Neural cell (in vitro differentiated cells): ENCODE results near the gene ATP6V1D. TPM values are rescaled to one million over a fixed set of nuclear protein-coding genes. Genes with fewer than 3 reads are reported as not detected.

Source experiments
- polyA plus RNA-seq: library from polyadenylated mRNA; depleted of rRNA; stranded (reverse); fragments of >200 nt; gene quantifications from 2 replicates; pipeline ENCODE4 v1.2.3, GENCODE V29; 2014
- small RNA-seq, 3 experiments: library from RNA; depleted of rRNA; stranded (forward); fragments of <200 nt; gene quantifications; one replicate each; pipeline ENCODE3, GENCODE V24; 2012

The ATP6V1D gene
- polyA plus RNA-seq, 1 donor from 2014 or later = 216 TPM

Small RNA genes within 50 kb of the gene (small RNA-seq; reads per million reads assigned to genes)
- 0 to 1.2 (median 0) reads per million in 3 experiments for gene RF00019

Other genes starting within 250 kb of the ATP6V1D start
- 0.51 and 0.84 TPM in 2 replicates for gene GARIN2, start 170.4 kb downstream of the ATP6V1D start, polyA plus RNA-seq
- gene PALS1, start 118.4 kb downstream of the ATP6V1D start, polyA plus RNA-seq = 7.7 and 8.3 TPM in 2 replicates
- gene EIF2S1, start 524 bp upstream of the ATP6V1D start, polyA plus RNA-seq = 99.4 and 108 TPM in 2 replicates
- not detected in 2 replicates for gene PLEK2, start 52.4 kb upstream of the ATP6V1D start, polyA plus RNA-seq
- gene TMEM229B, start 128.9 kb upstream of the ATP6V1D start, polyA plus RNA-seq = 4.2 and 7.9 TPM in 2 replicates
- gene PLEKHH1, start 173.5 kb upstream of the ATP6V1D start, polyA plus RNA-seq = 32.1 and 34.1 TPM in 2 replicates
- gene PIGH, start 240.5 kb upstream of the ATP6V1D start, polyA plus RNA-seq = 75.1 and 91.8 TPM in 2 replicates